NCI-H2171 (cell line): ENCODE data around the gene POGZ.
"Not testable (repeated sequence)": the region's sequence is repeated elsewhere in the genome, so short reads cannot be mapped to it uniquely, and the experiment has no call there.

Experiments
- DNase-seq: peaks from one replicate; lab custom pipeline; 2025; lab: John Stamatoyannopoulos, UW

The POGZ gene

GRCh38 chr1:151419819-151420218 is 39.5 kb downstream of the POGZ start:
- DNase-seq: no peak

GRCh38 chr1:151418081-151418480 is 41.2 kb downstream of the POGZ start:
- DNase-seq: no peak

GRCh38 chr1:151416231-151416630 is 43.1 kb downstream of the POGZ start:
- DNase-seq: no peak

- DNase-seq: no peak
These were observed 47.4 kb downstream of the POGZ start for GRCh38 chr1:151411884-151412283.

GRCh38 chr1:151408891-151409290 is 50.4 kb downstream of the POGZ start:
- no peak for DNase-seq

GRCh38 chr1:151407304-151407703 is 52.0 kb downstream of the POGZ start:
- DNase-seq: no peak

GRCh38 chr1:151406176-151406575 is 53.1 kb downstream of the POGZ start:
- DNase-seq: no peak

GRCh38 chr1:151405187-151405951 is 53.9 kb downstream of the POGZ start:
- no peak for DNase-seq

- no peak for DNase-seq
These were observed 55.7 kb downstream of the POGZ start for GRCh38 chr1:151403612-151404011.

GRCh38 chr1:151402764-151403163 is 56.5 kb downstream of the POGZ start:
- DNase-seq: no peak

GRCh38 chr1:151401860-151402259 is 57.4 kb downstream of the POGZ start:
- DNase-seq: no peak

GRCh38 chr1:151401125-151401788 is 58.0 kb downstream of the POGZ start:
- no peak for DNase-seq

GRCh38 chr1:151399324-151400171 is 59.7 kb downstream of the POGZ start, which contains the start of gene PSMB4:
Gene PSMB4 (plus strand): TSS chr1:151399573. CDS start chr1:151399588, 15 bp downstream.
- DNase-seq: peak; percentile 89

GRCh38 chr1:151396265-151396664 is 63.0 kb downstream of the POGZ start:
- DNase-seq: not testable (repeated sequence)

GRCh38 chr1:151393583-151393982 is 65.7 kb downstream of the POGZ start:
- no peak for DNase-seq

- DNase-seq: no peak
These were observed 68.2 kb downstream of the POGZ start for GRCh38 chr1:151391079-151391563.

GRCh38 chr1:151390221-151391078 is 68.8 kb downstream of the POGZ start:
- DNase-seq: not testable (repeated sequence)

GRCh38 chr1:151386002-151386401 is 73.3 kb downstream of the POGZ start:
- no peak for DNase-seq

- no peak for DNase-seq
These were observed 74.7 kb downstream of the POGZ start for GRCh38 chr1:151384584-151384983.

GRCh38 chr1:151377150-151377884 is 82.0 kb downstream of the POGZ start:
- no peak for DNase-seq

GRCh38 chr1:151373196-151373595 is 86.1 kb downstream of the POGZ start:
- DNase-seq: no peak
